Body of pancreas (tissue), 4 donors: ENCODE measurements around the gene FGFR3. TPM values are rescaled to one million over a fixed set of nuclear protein-coding genes. Genes with fewer than 3 reads are reported as not detected.

ENCODE experiments used
- ATAC-seq: fragments of 150-250 bp; one replicate; pipeline ENCODE4 v1.9.1; 2016
- DNase-seq, 4 donors: peaks; one replicate each; pipeline ENCODE4 v3.0.0-alpha.2; 2019
- H3K27ac ChIP-seq, 4 donors: fragments of 200-600 bp; sonication (generic); 1 replicate in 3 of 4; 2 replicates in 1 of 4; pipeline versions ENCODE4 v1.5.1 to v1.6.1; 2016 to 2019; ENCODE audit warnings: mild to moderate bottlenecking in 1 of 4, mixed read lengths in 1 of 4, moderate library complexity in 1 of 4
- H3K27me3 ChIP-seq, 2 donors: fragments of 200-600 bp; sonication (generic); one replicate each; pipeline ENCODE4 v1.6.0; 2016; ENCODE audit warnings: mild to moderate bottlenecking in 1 of 2
- H3K36me3 ChIP-seq, 2 donors: fragments of 200-600 bp; sonication (generic); replicated peaks in 1 of 2; 2 replicates each; pipeline ENCODE4 v1.5.1; 2016; ENCODE audit warnings: low read depth in 2 of 2; ENCODE audit not compliant: insufficient read depth in 1 of 2
- H3K4me1 ChIP-seq: fragments of 200-600 bp; sonication (generic); one replicate; pipeline ENCODE4 v1.6.0; 2016
- H3K4me3 ChIP-seq, 2 donors: fragments of 200-600 bp; sonication (generic); 1 replicate in 1 of 2; 2 replicates in 1 of 2; pipeline ENCODE4 v1.5.1; 2016 to 2019
- H3K9me3 ChIP-seq, 3 donors: fragments of 200-600 bp; sonication (generic); 1 replicate in 2 of 3; 2 replicates in 1 of 3; pipeline ENCODE4 v1.5.1; 2016
- CTCF ChIP-seq, 7 experiments: fragments of 450-650 bp in 4 of 7; fragments of 200-600 bp in 3 of 7; sonication (generic) in 3 of 7; IDR thresholded peaks; one replicate each; pipeline ENCODE4 v1.5.1; 2016 to 2019; ENCODE audit warnings: antibody characterized with exemption in 7 of 7
- POLR2A ChIP-seq, 3 donors: fragments of 450-650 bp; IDR thresholded peaks; one replicate each; pipeline ENCODE4 v1.6.1; 2016; ENCODE audit warnings: antibody characterized with exemption in 3 of 3, mild to moderate bottlenecking in 2 of 3
- WGBS, 2 donors: methylation state at CpG; one replicate each; pipeline ENCODE4 v1.1.5; 2017; 5-methylcytosine and 5-hydroxymethylcytosine counted together
- intact Hi-C: fragments of 100-400 bp; cut with DNase I; formaldehyde crosslinking; loops from one replicate; pipeline ENCODE4 v1.15.1; 2023
- total RNA-seq, 2 donors: library from RNA; depleted of rRNA; stranded (reverse); fragments of >200 nt; gene quantifications; one replicate each; pipeline ENCODE4 v1.1.0, GENCODE V29; 2016

The FGFR3 gene
- total RNA-seq, 2 donors from 2014 or later: 114 to 196 TPM

GRCh38 chr4:1794809-1795298, 1.8 kb downstream of the FGFR3 start:
- no peak for TF ChIP-seq CTCF (IDR thresholded peaks at IDR 0.05)
- no peak for TF ChIP-seq POLR2A (IDR thresholded peaks at IDR 0.05)
- H3K4me1 ChIP-seq: peaks cover 72% of the 10 kb centered on the region
- peaks cover 0 to 6% of the 10 kb centered on the region in 2 donors for H3K27me3 ChIP-seq
- H3K27ac ChIP-seq: peak overlapping the region in 3 of 4 donors; percentile 51 to 84 (median 72)
- peak overlapping the region in 1 of 2 donors; percentile 32 for H3K4me3 ChIP-seq
- 1% methylated on average over 68 of the region's 68 CpGs; no CpG with 5 or more reads in 1 of the 2 donors for WGBS, 2 donors
- intact Hi-C loops: no loop called here
- no peaks in the 10 kb centered on the region for H3K9me3 ChIP-seq
- no peaks in the 10 kb centered on the region for H3K36me3 ChIP-seq
- DNase-seq (no peak), ATAC-seq (no peak)

GRCh38 chr4:1795299-1796195, 2.5 kb downstream of the FGFR3 start:
- H3K4me3 ChIP-seq: peak overlapping the region in 1 of 2 donors; percentile 32
- intact Hi-C loops: no loop called here
- WGBS, 2 donors: 6 to 8% methylated on average over 9 to 32 of the region's 32 CpGs
- TF ChIP-seq POLR2A (IDR thresholded peaks at IDR 0.05) (peak in 2 of 3 donors; percentile 7 to 21), CTCF (IDR thresholded peaks at IDR 0.05) (no peak)
- H3K4me1 ChIP-seq: peaks cover 79% of the 10 kb centered on the region
- no peaks in the 10 kb centered on the region for H3K9me3 ChIP-seq
- ATAC-seq: peak; percentile 31
- peaks cover 0 to 6% of the 10 kb centered on the region in 2 donors for H3K27me3 ChIP-seq
- peak overlapping the region in 3 of 4 donors; percentile 51 to 84 (median 72) for H3K27ac ChIP-seq
- DNase-seq: peak; percentile 51 to 74 (median 64)
- H3K36me3 ChIP-seq: no peaks in the 10 kb centered on the region

- 56 to 76% methylated on average over 9 to 14 of the region's 14 CpGs for WGBS, 2 donors
- intact Hi-C loops: no loop called here
- peaks cover 0 to 6% of the 10 kb centered on the region in 2 donors for H3K27me3 ChIP-seq
- no peaks in the 10 kb centered on the region for H3K36me3 ChIP-seq
- DNase-seq: no peak
- no peaks in the 10 kb centered on the region for H3K9me3 ChIP-seq
- no peak for ATAC-seq
- TF ChIP-seq POLR2A (IDR thresholded peaks at IDR 0.05) (no peak), CTCF (IDR thresholded peaks at IDR 0.05) (no peak)
- H3K4me3 ChIP-seq: no peak overlapping the region
- H3K4me1 ChIP-seq: peaks cover 76% of the 10 kb centered on the region
- peak overlapping the region in 3 of 4 donors; percentile 51 to 84 (median 72) for H3K27ac ChIP-seq
These were observed 3.6 kb downstream of the FGFR3 start for GRCh38 chr4:1796486-1797204.

GRCh38 chr4:1797298-1797860, 4.3 kb downstream of the FGFR3 start:
- Histone ChIP-seq H3K4me3 (no peak overlapping the region), H3K4me1 (peaks cover 73% of the 10 kb centered on the region), H3K36me3 (no peaks in the 10 kb centered on the region), H3K9me3 (no peaks in the 10 kb centered on the region), H3K27me3 (peaks cover 0 to 6% of the 10 kb centered on the region in 2 donors), H3K27ac (peak overlapping the region in 3 of 4 donors; percentile 44 to 84 (median 72))
- DNase-seq (no peak), ATAC-seq (no peak)
- intact Hi-C loops: no loop called here
- TF ChIP-seq CTCF (IDR thresholded peaks at IDR 0.05) (no peak), POLR2A (IDR thresholded peaks at IDR 0.05) (no peak)
- 64% methylated on average over 16 of the region's 16 CpGs; no CpG with 5 or more reads in 1 of the 2 donors for WGBS, 2 donors
